Coronary artery (tissue), 2 donors: ENCODE measurements around the gene NACAD.

Experiments
- DNase-seq: peaks from one replicate; pipeline ENCODE4 v3.0.0-alpha.2; 2017; ENCODE audit warnings: low spot score
- H3K27ac ChIP-seq, 2 donors: fragments of 200-600 bp; sonication (generic); one replicate each; pipeline ENCODE4 v1.5.1; 2016 to 2019
- H3K4me3 ChIP-seq: fragments of 200-600 bp; sonication (generic); 2 replicates; pipeline ENCODE4 v1.5.1; 2016; ENCODE audit warnings: mild to moderate bottlenecking, moderate library complexity
- TF ChIP-seq, protein P1 (sequence below): fragments of 200-600 bp; sonication (generic); IDR thresholded peaks from one replicate; pipeline ENCODE4 v1.5.1; 2019; ENCODE audit warnings: antibody characterized with exemption

NACAD gene

DNA sequence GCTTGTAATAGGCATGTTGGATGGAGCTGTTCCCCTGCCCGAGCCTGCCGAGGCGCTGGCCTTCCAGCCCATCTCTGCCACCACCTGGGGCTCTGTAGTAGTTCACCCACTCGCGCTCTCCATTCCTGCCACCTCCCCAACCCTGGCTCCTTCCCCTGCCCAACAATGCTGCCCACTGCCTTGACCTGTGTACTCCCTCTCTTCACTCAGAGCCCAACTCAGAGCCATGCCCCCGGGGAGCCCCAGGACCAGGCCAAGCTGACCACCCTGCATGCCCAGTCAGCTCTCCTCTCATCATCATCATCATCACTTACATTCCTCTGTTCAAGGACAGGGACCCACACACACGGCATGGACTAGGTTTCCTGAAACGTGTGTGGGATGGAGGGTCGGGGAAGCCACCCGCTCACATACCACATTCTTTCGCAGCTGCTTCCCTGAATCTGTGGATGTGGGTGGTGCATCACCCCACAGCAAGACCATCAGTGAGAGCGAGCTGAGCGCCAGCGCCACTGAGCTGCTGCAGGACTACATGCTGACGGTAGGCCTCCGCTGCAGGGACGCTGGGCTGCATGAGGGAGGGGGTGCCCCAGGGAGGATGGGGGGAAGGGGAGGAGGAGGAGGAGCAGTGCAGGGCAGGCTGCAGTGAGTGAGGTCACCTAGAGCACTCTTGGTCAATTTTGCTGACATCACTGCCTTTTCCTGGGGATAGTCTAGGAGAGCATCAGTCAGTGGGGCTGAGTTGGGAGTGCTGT lies 15.6 kb downstream of the NACAD start:
- no peak for DNase-seq
- no peak overlapping the region for H3K4me3 ChIP-seq
- H3K27ac ChIP-seq, result no peak overlapping the region
- TF ChIP-seq, protein P1, sequence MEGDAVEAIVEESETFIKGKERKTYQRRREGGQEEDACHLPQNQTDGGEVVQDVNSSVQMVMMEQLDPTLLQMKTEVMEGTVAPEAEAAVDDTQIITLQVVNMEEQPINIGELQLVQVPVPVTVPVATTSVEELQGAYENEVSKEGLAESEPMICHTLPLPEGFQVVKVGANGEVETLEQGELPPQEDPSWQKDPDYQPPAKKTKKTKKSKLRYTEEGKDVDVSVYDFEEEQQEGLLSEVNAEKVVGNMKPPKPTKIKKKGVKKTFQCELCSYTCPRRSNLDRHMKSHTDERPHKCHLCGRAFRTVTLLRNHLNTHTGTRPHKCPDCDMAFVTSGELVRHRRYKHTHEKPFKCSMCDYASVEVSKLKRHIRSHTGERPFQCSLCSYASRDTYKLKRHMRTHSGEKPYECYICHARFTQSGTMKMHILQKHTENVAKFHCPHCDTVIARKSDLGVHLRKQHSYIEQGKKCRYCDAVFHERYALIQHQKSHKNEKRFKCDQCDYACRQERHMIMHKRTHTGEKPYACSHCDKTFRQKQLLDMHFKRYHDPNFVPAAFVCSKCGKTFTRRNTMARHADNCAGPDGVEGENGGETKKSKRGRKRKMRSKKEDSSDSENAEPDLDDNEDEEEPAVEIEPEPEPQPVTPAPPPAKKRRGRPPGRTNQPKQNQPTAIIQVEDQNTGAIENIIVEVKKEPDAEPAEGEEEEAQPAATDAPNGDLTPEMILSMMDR, result no peak

DNA sequence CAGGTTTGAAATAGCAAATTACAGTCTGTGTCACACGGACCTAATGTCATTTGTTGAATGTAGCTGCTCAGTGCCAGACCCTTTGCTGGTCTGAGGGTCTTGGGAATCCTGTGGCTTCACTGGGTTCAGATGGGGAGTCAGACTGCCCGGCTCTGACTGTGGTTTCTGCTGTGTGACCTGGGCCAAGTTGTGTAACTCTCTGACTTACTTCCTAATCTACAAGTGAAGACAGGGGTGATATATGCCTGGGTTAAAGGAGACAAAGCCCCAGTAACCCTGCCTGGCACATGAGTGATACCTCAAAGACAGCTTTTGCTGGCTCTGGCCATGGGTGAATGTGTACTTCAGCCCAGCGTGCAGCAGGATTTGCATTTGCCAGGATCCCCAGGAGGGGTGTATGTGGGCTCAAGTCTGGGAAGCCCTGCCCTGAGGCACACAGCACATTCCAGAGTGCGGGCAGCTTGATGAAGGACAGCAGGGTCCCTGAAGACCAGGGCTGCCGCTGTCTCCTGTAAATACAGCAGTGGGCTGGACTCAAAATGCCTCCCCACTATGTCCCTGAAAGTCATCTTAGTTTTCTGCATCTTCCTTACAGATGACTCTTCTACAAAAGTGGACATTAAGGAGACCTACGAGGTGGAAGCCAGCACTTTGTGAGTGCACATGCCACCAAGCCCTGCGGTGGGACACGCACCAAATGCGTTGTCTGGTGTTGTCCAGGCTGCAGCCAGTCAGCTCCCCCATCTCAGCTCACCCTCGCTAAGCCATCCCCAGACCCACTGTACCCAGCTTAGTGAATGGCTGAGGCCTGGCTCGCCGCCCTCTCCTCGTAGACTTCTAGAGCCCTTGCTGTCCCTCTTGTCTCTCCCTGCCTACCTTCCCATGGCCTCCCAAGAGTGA lies 16.4 kb downstream of the NACAD start:
- no peak for DNase-seq
- Histone ChIP-seq H3K27ac (no peak overlapping the region), H3K4me3 (no peak overlapping the region)
- TF ChIP-seq, protein P1, result no peak

DNA sequence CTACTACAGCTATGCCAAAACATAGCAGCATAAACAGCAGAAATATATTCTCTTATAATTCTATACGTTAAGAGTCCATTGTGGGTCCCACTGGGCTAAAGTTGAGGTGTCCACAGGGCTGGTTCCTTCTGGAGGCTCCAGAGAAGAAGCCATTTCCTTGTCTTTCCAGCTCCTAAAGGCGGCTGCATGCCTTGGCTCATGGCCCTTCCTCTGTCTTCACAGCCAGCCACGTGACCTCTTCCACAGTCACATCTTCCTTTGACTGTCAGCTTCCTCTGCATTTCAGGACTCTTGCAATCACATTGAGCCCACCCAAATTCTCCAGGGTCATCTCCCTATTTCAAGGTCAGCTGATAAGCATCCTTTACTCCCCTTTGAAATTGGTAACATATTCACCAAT lies 17.2 kb downstream of the NACAD start:
- H3K4me3 ChIP-seq, result no peak overlapping the region
- TF ChIP-seq, protein P1, result no peak
- DNase-seq, result no peak
- no peak overlapping the region for H3K27ac ChIP-seq

DNA sequence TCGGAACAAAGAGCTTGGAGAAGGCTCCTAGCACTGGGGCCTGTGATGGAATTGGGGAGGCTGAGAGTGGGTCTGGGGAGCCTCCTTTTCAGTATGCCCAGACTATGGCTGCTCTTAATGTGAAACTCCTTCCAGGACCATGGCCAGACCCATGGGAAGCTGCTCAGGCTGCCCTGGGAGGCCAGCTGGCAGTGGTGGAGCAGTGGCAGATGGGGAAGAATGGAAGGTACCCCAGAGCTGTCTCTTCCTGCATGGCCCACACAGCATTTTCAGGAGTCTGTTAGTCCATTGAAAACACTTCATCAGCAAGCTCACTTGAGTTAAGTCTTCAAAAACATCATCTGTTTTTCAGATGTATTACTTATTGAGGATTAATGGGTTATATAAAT lies 18.5 kb downstream of the NACAD start:
- DNase-seq, result peak; percentile 45
- TF ChIP-seq, protein P1, result no peak
- Histone ChIP-seq H3K27ac (no peak overlapping the region), H3K4me3 (no peak overlapping the region)

DNA sequence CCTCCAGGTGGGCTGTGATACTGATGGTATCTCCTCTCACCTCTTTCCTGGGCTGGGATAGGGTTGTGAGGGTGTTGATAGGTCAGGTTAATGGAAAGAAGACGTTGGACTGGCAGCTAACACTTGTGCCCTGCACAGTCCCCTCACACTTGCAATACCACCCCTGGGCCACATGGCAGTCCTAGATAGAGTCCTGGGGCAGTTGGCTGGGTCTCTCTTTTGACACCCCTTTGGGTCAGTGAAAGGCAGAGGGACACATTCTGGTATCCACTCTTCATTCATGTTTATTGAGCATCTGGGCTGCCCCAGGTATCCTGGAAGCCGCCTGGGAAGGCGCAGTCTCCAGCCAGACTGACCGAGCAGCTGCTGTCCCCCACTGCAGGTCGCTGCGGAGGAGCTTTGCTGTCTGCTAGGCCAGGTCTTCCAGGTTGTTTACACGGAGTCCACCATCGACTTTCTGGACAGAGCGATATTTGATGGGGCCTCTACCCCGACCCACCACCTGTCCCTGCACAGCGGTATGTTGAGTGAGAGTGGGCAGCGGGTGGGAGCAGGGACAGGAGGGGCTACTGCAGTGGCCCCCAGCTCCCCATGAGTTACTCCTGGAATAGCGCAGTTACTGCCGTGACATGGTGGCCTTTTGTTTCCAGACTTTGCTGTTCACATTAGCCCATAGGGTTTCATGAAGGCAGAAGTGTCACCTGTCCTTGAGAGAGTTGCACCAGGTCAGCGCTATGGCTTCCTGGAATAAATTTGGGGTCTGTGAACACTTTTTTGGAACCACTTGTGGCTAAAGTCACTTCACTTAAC lies 19.1 kb downstream of the NACAD start:
- TF ChIP-seq, protein P1, result no peak
- Histone ChIP-seq H3K27ac (no peak overlapping the region), H3K4me3 (no peak overlapping the region)
- DNase-seq, result no peak

DNA sequence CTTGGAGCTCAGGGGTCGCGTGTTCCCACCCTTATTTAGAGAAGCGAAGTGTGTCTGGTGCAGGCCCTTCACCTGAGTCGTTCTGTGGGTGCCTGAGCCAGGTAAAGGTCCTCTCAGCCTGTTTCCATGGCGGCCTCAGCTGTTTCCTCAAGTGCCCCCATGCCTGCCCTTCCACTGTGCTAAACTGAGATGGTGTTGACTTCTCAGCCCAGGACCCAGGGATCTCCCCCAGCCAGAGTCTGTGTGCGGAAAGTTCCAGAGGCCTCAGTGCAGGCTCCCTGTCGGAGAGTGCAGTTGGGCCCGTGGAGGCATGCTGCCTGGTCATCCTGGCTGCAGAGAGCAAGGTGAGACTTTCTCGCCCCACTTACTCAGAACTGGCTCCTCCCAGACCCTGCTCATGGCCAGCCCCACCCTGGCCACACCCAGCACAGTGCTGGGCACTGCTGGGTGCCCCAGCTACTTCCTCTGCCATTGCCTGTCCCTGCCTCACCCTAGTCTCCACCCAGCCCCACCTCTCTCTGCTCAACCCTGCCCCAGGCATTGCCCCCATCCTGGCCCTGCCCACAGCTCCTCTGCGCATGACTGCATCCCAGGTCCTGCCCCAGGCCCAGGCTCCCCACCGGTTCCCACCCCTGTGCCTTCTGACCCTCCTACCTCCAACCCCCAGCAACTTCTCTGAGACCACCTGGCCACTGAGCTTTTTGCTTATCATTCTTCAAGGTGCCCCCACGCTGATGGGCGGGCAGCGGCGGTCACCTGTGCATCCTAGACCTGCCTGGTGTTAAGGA lies 20.3 kb downstream of the NACAD start:
- DNase-seq, result no peak
- TF ChIP-seq, protein P1, result no peak
- Histone ChIP-seq H3K4me3 (no peak overlapping the region), H3K27ac (no peak overlapping the region)
